Smooth muscle cell of the brain vasculature (primary cell): ENCODE results near the gene GPR63.

Experiments used
- DNase-seq: peaks from one replicate; pipeline ENCODE4 v3.0.0-alpha.2; 2012; ENCODE audit warnings: low read depth, low spot score

The GPR63 gene

DNA sequence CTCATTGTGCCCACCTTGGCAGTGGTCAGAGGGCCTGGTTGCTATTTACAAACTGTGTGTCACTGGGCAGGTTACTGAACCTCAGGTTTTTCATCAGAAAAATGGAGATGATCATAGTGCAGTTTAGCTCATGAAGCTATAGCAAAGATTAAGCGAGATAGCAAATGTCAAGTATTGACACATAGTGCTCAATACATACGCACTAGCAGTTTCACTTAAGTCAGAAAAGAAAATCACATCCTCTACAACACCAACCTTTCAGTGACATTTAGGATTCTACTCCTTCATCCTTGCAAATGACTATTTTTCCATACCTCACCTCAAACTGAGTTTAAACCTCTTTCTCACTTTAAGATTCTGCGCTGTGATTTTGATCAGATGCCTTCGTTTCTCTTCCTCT is 16.2 kb downstream of the GPR63 start:
- DNase-seq = no peak

DNA sequence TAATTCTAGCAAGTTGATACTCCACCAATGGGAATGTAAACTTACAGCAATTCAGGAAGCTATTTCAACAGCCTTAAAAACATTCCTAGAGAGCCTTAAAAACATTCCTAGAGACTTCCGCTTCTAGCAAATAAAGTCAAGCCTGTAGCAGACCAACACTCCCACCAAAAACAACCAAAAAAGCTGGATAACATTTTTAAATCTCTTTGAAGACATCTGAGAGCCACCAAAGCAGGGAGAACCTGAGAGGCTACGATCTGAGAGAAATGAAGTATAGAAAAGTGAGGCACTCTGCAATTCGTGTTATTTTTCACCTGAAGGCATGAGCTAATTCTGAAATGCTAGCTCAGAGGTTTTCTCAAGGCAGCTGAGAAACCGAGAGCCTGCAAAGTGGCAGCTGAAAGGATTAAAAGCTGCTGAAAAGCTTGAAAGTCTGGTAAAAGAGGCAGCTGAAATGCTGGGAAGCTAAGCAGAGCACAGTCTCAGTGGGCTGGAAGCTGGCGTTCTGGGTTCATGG is 20.9 kb downstream of the GPR63 start:
- DNase-seq = no peak

DNA sequence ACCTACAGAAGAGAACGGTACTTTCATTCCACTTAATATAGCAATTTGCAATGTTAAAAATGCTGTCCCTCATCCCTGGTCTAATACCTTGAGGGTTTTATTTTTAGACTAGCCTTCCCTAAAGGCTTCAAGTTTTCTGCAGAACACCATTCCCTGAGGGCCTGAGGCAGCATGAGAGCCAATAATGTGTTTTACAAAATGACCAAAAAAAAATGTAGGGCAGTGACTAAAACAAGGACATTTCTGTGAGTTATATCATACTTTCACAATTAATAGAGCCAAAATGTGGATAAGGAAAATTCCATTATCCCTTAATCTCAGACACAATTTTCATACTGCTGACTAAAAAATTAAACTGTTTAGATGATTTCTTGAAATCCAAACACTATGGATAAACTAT is 22.7 kb downstream of the GPR63 start:
- no peak for DNase-seq

DNA sequence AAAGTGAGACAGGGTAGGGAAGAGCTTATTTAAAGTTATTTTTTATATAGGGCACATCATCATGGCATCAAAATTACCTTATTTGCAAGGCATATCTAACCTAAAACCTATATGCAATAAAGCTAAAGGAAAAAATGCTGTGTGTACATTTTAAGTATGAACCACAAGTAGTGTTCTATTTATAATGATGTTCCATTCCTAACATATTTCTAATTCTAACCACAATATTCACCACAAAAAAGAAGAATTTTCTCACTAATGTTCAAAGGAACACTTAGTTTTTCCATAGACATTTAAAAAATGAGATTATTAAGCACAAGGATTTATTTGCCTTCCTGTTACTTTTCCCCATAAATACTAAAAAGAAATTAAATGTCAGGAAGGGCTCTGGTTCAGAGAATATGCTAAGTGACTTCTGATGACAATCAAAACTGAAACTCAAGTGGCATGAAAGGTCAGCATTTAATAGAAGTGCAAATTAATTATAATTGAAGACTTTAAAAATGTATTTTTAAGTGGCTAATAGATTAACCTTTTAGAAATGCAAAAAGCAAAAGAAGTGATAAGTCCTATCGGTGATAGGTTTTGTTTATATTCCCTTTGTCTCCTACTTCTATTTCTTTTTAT is 25.1 kb downstream of the GPR63 start:
- no peak for DNase-seq

DNA sequence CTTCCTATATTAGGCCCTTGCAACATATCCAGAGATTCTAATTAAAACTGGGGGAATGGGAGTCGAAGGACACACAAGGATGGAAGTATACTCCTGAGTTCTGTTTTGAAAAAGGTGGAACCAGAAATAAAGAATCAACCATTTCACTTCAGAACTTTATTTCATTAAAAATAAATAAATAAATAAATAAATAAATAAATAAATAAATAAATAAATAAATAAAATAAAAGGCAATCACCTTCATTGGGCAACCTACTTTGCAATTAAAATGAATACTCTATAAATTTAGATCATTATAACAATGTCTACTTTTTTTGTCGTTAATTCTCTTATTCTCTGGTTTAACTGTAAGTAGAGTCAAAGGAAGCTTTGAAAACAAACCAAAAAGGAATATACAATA is 25.6 kb downstream of the GPR63 start:
- DNase-seq = no peak

DNA sequence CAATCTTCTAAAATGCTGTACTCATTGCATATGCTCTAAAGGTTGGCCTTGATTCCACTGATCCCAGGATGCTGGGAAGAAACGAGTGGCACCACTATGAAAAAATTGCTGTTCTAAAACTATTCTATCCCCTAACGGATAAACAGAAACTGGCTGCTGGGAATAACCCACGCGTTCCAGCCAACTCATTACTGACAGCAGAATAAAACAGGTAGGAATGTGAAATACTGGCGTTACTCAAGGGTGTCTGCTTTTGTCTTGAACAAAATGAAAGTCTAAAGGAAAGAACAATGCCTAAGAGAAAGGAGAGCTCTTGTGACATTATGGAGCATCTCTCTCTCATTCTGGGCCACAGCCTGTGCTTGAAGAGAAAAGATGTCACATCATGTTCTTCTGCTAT is 26.1 kb downstream of the GPR63 start:
- DNase-seq = no peak

DNA sequence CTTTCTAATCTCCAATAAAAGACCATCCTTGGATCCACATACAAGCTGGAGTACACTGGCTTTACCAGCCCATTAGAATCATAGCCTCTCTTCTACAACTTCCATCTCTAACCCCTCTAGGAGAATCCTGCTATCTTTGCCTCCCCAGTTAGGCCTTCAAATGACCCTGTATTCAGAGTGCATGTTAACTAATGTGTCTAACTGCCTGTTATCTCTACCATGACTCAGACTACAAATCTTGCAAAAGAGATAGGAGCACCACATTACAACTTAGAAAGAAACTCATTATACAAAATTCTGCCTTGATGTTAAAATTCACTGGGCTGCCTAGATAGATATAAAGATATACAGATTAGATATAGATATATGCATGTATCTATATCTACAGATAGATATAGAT is 28.2 kb downstream of the GPR63 start:
- no peak for DNase-seq

DNA sequence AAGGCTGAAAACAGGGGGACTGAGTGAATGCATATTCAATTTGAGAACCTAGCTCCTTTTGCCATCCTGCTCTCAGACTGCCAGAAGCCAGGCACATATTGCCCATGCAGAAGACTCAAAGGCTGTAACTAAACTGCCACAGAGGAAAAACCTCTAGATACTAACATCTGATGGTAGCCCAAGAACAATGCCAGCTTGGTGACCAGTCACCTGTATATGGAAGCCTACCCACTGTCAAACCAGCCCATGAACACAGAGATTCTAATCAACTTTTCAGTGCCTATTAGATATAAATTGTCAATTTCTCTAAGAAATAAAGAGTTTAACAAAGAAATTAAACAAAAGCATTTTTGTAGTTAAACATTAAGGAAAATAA is 34.2 kb downstream of the GPR63 start:
- no peak for DNase-seq

DNA sequence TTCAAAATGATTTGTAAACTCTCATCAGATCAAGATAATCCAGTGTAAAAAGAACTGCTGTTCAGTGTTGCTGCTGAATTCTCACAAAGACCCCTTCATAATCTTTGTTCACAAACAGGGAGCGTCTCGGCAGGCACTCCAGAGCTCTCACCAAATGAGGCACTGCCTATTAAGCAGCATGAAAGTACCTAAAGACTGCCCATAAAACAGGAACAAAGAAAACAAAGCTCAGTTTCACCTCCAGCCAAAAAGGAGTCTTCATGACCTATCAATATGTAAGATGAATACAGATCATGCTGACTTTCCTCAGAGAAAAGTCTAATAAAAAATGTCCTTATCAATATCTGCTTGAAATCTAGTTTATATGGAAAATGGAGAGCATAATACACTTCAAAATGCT is 41.8 kb downstream of the GPR63 start:
- no peak for DNase-seq

DNA sequence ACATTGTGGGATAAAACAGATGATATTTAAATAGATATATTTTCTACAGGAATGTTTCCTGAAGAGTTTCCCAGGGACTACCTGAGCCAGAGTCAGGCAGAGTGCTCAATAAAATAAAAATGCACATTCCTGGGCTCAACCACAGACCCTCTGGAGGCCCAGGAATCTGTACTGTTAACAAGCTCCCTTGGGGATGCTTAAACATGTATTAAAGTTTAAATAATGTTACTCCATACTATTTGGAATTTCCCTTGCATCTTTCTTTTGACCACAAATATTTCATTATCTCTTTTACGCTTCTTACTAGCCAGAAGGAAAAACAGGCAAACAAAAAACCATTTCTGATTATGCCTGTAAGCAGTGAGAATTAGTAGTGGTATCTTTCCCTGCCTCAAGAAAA is 42.3 kb downstream of the GPR63 start:
- DNase-seq = no peak

DNA sequence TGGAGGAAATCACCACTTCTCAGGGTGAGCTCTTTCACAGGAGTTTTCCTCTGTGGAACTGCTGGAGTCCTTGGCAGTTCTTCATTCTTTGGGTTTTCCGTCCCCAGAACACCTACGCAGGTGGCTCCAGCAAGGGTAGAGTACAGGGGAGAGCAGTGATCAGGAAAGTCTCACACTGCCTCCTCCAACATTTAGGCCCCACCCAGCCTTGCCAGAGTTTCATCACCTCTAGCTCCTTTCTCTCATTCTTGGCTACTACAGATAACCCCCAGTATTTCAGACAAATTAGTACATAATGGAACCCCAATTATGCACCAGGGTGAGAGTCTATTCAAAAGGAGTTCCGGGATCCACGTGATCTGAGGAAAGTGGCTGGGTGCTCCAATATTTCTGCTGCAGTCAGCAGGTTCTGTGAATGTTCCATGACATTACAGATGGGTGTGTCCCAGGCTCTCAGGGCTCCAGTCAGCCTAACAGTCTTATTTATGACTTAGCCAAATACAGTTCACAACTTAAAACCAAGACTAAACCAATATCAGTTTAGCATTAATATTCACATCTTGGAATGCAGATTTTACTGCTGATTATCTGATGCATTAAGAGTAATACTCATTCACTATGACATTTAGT is 44.6 kb downstream of the GPR63 start:
- DNase-seq = no peak

DNA sequence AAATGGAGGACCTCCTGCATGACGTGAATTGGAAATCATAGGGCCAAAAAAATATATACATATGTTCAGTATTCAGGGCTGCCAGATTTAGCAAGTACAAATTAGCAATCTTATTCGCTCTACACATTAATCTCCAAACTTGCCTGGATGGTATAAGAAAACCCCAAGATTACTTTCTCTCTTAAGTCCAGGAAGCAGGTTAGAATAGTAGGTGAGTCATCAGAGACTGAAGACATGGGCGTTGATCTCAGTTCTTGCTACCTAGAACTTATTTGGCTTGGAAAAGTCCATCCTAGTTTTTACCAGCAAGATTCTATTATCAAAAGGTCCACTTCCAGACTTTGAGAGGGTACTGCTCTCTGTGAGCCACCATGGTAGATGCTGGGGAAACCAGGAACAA is 47.4 kb downstream of the GPR63 start:
- DNase-seq = no peak

DNA sequence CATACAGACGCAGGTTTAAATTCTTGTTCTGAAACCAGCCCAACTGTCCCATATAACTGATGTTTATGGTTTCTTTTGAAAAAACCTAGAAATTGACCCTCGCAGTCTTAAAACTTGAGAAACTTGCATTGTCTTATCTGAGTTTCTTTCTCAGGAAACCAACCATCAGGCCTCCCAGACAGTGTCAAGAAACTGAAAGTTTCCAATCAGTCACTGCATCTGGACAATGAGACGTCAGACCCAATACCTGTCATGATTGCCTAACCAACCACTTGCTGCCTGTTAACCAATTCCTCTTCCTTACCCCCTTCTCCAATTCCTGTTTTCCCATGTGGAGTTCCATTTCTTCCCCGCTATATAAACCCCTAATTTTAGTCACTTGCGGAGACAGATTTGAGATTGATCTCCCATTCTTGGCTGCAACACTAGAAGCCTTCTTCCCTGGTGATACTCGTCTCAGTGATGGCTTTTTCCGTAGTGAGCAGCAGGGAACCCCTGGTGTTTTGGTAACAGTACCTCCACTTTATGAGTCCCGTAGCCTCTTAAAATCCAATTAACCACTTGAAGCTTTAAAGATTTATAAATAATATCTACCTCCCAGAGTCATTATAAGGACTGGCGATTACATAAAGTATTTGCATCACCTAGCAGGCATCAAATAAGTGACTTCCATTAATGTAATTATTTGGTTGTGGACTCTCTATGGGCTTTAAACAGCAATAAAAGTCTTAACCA is 49.3 kb downstream of the GPR63 start:
- DNase-seq = no peak

DNA sequence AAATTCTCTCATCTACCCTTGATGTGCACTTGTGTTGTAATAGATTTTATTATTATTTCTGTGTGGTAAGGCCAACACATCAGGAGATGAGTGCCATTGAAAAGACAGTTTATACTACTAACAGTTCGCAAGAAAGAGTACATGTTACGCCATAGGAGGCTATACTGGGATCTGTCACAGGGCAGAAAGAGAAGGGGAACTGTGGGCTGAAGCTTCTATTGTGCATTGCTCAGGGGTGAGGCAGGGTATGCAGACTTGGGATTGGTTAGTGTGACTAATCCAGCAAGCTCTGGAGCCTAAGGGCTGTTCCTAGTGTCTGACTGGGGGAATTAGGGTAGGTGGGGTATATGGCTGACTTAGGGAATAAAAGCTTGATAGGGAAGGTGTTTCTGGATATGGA is 50.9 kb downstream of the GPR63 start:
- no peak for DNase-seq

DNA sequence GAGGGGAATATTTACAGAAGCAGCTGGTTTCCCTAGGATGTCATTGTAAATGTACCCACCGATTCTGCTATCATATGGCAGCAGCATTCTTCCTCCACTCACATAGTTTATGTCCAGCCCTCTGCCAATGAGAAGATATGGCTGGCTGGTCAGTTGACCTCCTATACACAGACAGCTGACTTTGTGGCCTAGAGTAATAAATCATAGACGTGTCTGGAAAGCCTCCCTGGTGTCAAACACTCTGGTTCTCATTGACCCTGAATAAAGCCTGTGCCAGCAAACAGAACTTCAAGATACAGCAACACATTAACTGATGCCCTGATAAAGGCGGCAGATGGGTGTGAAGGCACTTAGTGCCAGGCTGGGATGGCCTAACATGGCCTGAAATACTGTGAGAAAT is 52.6 kb downstream of the GPR63 start:
- no peak for DNase-seq

DNA sequence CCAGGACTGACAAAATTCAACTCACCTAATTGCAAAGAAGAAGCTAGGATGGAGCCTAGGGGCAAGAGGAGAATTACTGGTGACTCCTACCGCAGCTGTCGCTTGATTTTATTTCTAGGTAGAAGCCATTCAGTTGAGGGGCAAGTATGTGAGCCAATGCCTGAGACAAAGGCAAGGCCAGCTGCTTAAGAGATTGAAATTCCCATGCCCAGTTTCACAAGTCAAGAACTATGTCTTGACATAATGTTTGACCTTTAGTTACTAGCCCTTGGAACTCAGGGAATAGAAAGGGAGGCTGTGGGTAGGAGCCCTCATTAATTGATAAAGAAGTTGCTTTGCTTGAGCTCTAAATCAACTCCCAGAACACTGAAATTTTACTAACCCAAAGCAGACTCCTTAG is 54.0 kb downstream of the GPR63 start:
- DNase-seq = no peak

DNA sequence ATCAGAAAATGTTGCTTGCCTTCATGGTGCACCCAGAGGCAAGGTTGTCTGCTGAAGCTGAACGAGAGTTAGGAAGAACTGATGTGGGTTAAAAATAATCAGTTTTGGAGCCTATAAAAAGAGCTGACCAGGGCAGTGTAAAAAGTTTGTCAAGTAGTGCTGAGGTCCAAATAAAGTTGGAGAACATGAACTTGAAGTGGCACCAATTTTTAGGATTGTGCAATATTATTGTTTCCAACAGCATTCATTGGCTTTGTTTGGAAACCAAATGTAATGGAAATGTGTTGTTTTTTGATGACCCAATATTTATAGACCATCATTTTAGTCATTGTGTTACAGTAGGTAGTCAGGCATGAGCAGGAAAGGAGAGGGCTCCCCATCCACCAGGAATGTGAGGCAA is 55.7 kb downstream of the GPR63 start:
- DNase-seq = no peak

DNA sequence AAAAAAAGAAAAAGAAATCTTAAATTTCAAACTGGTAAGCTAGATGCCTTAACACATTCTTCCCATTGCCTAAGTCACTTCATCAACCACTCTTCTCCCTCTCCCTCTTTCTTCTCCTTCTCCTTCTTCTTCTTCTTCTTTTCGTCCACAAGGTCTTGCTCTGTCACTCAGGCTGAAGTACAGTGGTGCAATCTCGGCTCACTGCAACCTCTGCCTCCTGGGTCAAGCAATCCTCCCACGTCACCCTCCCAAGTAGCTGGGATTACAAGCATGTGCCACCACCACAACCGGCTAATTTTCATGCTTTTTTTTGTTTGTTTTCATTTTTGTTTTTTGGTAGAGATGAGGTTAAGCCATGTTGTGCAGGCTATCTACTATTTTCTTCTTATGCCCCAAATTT is 60.2 kb downstream of the GPR63 start:
- DNase-seq = no peak

DNA sequence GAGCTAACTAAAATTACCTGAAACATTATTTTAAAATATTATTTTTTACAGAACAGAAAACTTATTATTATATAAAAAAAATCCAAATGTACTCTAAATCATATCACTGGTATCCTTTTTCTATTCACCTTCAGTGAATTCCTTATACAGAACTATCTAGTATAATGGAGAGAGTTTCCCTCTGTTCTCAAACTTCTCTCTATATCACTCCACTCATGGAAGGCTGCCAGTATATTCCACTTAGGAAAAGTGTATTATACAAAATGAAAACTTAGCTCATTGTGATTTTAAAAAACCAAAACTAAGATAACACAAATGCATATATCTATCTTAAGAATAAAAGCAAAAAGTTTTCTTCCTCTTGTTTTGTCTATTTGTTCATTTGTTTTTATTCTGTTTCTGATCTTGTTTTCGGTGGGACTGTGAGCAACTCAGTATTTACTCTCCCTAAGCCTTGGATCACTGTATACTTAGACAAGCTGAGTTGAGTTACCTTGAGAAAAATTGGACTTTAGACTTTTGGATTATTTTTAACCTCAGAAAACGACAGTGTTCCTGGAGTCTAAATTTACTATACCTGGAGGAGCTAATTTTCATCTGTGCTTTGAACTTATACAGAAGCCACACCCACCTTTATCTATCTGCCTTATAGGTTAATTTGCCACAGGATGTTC is 61.4 kb downstream of the GPR63 start:
- DNase-seq = no peak

DNA sequence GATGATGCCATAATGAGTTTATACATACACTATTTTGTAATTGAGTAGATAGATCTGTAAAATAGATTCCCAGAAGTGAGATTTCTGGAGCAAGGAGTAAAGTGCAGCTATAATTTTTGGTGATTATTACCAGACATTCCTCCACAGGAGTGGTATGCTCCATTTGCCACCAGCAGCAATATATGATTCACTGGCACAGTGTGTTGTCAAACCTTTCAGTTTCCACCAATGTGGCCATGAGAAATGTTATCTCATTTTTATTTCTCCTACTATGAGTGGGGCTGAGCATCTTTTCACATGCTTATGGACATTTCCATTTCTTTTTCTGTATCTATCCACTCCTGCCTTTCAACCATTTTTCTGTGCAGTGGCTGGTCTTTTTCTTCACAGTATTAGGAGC is 70.5 kb downstream of the GPR63 start:
- DNase-seq = no peak

DNA sequence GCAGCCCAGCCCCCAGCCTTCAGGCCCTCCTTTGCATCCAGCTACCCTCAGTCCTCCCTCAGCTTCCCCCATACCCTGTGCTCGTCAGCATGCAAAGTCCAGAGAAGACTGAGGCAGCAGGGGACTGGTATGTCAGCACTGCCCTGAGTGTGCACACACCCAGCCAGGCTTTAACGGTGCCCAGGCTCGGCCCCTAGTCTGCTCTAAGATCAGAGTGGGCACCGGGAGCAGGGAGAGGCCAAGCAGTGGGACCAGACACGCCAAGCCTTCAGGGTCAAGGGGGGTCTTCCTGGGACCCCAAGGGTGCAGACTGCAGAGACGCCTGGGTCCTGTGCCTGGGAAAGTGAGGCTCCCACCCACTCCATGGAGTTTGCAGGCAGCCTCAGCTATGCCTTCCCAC is 74.7 kb downstream of the GPR63 start:
- no peak for DNase-seq

DNA sequence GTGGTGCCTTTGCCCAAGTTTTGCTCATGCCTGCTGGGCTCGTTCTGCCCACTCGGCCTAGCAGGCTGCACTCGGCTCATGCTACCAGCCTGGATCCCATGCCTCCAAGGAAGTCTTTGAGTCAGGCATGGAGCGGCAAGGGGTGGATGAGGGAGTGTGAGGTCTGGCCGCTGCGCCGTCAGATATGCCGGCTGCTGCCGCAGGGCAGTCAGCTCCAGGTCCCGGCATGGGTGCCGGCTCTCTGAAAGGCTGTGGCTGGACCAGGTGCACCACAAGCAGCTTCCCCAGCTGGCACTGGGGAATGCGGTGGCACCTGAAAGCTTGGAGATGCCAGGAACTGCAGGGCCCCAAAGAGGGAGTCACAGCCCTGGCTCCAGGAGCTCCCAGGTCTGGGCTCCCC is 75.5 kb downstream of the GPR63 start:
- no peak for DNase-seq
